CD14-positive monocyte (primary cell): ENCODE measurements around the gene PSEN1. TPM values are rescaled to one million over a fixed set of nuclear protein-coding genes. Genes with fewer than 3 reads are reported as not detected.

Source experiments
- DNase-seq, 3 donors: peaks; one replicate each; pipeline ENCODE4 v3.0.0-alpha.2; 2011 to 2022
- H2AFZ ChIP-seq: 2 replicates; pipeline ENCODE4 v1.6.0; 2012; ENCODE audit warnings: mild to moderate bottlenecking, low read depth, low read length, inconsistent platforms; ENCODE audit not compliant: insufficient read depth, poor library complexity, severe bottlenecking
- H3K27ac ChIP-seq, 2 donors: 1 replicate in 1 of 2; 2 replicates in 1 of 2; pipeline ENCODE4 v1.5.1; 2012 to 2013; ENCODE audit warnings: low read length in 2 of 2, control low read depth in 1 of 2, inconsistent platforms in 1 of 2, low read depth in 1 of 2, mild to moderate bottlenecking in 1 of 2
- H3K27me3 ChIP-seq, 2 donors: one replicate each; pipeline versions ENCODE4 v1.6.0 to v1.6.1; 2011 to 2013; ENCODE audit warnings: low read length in 2 of 2; ENCODE audit not compliant: control insufficient read depth in 2 of 2, insufficient read depth in 2 of 2
- H3K36me3 ChIP-seq, 2 donors: replicated peaks in 1 of 2; 1 replicate in 1 of 2; 2 replicates in 1 of 2; pipeline versions ENCODE4 v1.5.1 to v1.6.1; 2012 to 2013; ENCODE audit warnings: low read length in 2 of 2, control low read depth in 1 of 2, inconsistent platforms in 1 of 2, mild to moderate bottlenecking in 1 of 2; ENCODE audit not compliant: insufficient read depth in 2 of 2, control insufficient read depth in 1 of 2
- H3K4me1 ChIP-seq, 2 donors: 1 replicate in 1 of 2; 2 replicates in 1 of 2; pipeline versions ENCODE4 v1.5.1 to v1.6.1; 2012 to 2013; ENCODE audit warnings: low read length in 2 of 2, control low read depth in 1 of 2, inconsistent platforms in 1 of 2, mild to moderate bottlenecking in 1 of 2, moderate library complexity in 1 of 2; ENCODE audit not compliant: insufficient read depth in 2 of 2, control insufficient read depth in 1 of 2
- H3K4me2 ChIP-seq: replicated peaks from 2 replicates; pipeline ENCODE3; 2012; ENCODE audit warnings: low read length, moderate library complexity, mild to moderate bottlenecking; ENCODE audit not compliant: poor library complexity, severe bottlenecking; ENCODE audit errors: extremely low read depth
- H3K4me3 ChIP-seq, 3 experiments: fragments of 200-600 bp in 1 of 3; sonication (generic) in 1 of 3; replicated peaks in 1 of 3; 1 replicate in 2 of 3; 2 replicates in 1 of 3; pipeline ENCODE4 v1.5.1; 2011 to 2013; ENCODE audit warnings: low read length in 3 of 3, mild to moderate bottlenecking in 3 of 3, control low read depth in 2 of 3, low read depth in 2 of 3, inconsistent platforms in 1 of 3, moderate library complexity in 1 of 3
- H3K79me2 ChIP-seq: 2 replicates; pipeline ENCODE4 v1.6.0; 2012; ENCODE audit warnings: mild to moderate bottlenecking, control low read depth, inconsistent platforms, low read length, moderate library complexity; ENCODE audit not compliant: insufficient read depth
- H3K9ac ChIP-seq: 2 replicates; pipeline ENCODE4 v1.6.0; 2017; ENCODE audit warnings: low read length, mild to moderate bottlenecking; ENCODE audit not compliant: insufficient read depth, poor library complexity, severe bottlenecking
- H3K9me3 ChIP-seq, 2 donors: replicated peaks in 1 of 2; 1 replicate in 1 of 2; 2 replicates in 1 of 2; pipeline versions ENCODE4 v1.5.1 to v1.6.1; 2012 to 2013; ENCODE audit warnings: low read length in 2 of 2, control low read depth in 1 of 2; ENCODE audit not compliant: control insufficient read depth in 1 of 2, insufficient read depth in 1 of 2
- H4K20me1 ChIP-seq: 2 replicates; pipeline ENCODE4 v1.6.0; 2012; ENCODE audit warnings: mild to moderate bottlenecking, low read length, control low read depth, moderate library complexity; ENCODE audit not compliant: insufficient read depth
- H3K27ac Mint-ChIP-seq, 7 donors: one replicate each; pipeline ENCODE4 v1.8.0; 2020; ENCODE audit warnings: mild to moderate bottlenecking in 7 of 7, mixed read lengths in 7 of 7, moderate library complexity in 6 of 7, inconsistent platforms in 2 of 7
- H3K27me3 Mint-ChIP-seq, 3 donors: one replicate each; pipeline ENCODE4 v1.8.0; 2021 to 2022; ENCODE audit warnings: low read depth in 3 of 3, mild to moderate bottlenecking in 3 of 3, mixed read lengths in 3 of 3, moderate library complexity in 3 of 3, inconsistent platforms in 1 of 3
- H3K36me3 Mint-ChIP-seq, 2 donors: one replicate each; pipeline ENCODE4 v1.8.0; 2020; ENCODE audit warnings: mixed read lengths in 2 of 2, inconsistent platforms in 1 of 2, mild to moderate bottlenecking in 1 of 2
- H3K4me1 Mint-ChIP-seq: one replicate; pipeline ENCODE4 v1.8.0; 2020; ENCODE audit warnings: mild to moderate bottlenecking, mixed read lengths
- H3K4me3 Mint-ChIP-seq, 2 donors: one replicate each; pipeline ENCODE4 v1.8.0; 2020; ENCODE audit warnings: mild to moderate bottlenecking in 2 of 2, mixed read lengths in 2 of 2, moderate library complexity in 1 of 2
- H3K9me3 Mint-ChIP-seq, 7 donors: one replicate each; pipeline ENCODE4 v1.8.0; 2020 to 2022; ENCODE audit warnings: mixed read lengths in 7 of 7, mild to moderate bottlenecking in 6 of 7, moderate library complexity in 6 of 7, inconsistent platforms in 2 of 7
- WGBS: methylation state at CpG from one replicate; pipeline ENCODE4 v1.1.5; 2013; ENCODE audit warnings: missing lambda C conversion rate; ENCODE audit not compliant: insufficient coverage; 5-methylcytosine and 5-hydroxymethylcytosine counted together
- intact Hi-C, 2 donors: fragments of 100-400 bp; cut with micrococcal nuclease; formaldehyde crosslinking; loops; one replicate each; pipeline versions ENCODE4 v1.15.0 to v1.15.1; 2023
- polyA plus RNA-seq, 3 donors: library from polyadenylated mRNA; depleted of rRNA in 1 of 3; unstranded in 2 of 3; stranded (reverse) in 1 of 3; fragments of 300-500 nt in 2 of 3; fragments of >200 nt in 1 of 3; fragmentation: Illumina TruSeq in 2 of 3; gene quantifications; 1 replicate in 2 of 3; 2 replicates in 1 of 3; pipeline ENCODE4 v1.2.3, GENCODE V29; 2012 to 2021
- TF ChIP-seq, protein P1 (sequence below): fragments of 200-600 bp; IDR thresholded peaks from one replicate; pipeline ENCODE4 v1.8.0; 2022; ENCODE audit warnings: antibody characterized with exemption, mild to moderate bottlenecking

Gene PSEN1
- polyA plus RNA-seq, 3 donors = 42.4 to 130 (median 85.6) TPM

DNA sequence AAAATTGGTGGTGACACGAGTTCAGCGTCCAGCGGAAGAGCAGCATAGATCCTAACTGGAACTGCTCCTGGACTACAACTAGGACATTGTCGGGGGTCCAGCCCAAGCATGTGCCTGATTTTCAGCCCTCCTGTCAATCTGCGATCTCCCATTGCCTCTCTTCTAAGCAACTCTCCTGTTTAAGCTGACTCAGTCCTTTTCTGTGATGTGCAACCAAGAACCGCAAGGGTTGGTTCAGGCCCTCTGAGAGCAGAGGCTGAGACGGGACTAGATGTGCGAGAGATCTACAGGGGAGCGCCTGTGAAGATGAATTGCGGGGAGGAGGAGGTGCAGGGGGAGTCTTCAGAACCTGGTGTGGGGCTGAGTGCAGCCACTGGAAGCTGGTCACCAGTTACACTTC lies 97.3 kb downstream of the PSEN1 start:
- TF ChIP-seq, protein P1, sequence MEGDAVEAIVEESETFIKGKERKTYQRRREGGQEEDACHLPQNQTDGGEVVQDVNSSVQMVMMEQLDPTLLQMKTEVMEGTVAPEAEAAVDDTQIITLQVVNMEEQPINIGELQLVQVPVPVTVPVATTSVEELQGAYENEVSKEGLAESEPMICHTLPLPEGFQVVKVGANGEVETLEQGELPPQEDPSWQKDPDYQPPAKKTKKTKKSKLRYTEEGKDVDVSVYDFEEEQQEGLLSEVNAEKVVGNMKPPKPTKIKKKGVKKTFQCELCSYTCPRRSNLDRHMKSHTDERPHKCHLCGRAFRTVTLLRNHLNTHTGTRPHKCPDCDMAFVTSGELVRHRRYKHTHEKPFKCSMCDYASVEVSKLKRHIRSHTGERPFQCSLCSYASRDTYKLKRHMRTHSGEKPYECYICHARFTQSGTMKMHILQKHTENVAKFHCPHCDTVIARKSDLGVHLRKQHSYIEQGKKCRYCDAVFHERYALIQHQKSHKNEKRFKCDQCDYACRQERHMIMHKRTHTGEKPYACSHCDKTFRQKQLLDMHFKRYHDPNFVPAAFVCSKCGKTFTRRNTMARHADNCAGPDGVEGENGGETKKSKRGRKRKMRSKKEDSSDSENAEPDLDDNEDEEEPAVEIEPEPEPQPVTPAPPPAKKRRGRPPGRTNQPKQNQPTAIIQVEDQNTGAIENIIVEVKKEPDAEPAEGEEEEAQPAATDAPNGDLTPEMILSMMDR = no peak
- H3K27ac Mint-ChIP-seq = no peak overlapping the region
- Histone ChIP-seq H3K4me2 (no peak overlapping the region), H3K4me1 (peaks cover 15 to 27% of the 10 kb centered on the region in 2 donors), H3K27me3 (peaks cover 33 to 59% of the 10 kb centered on the region in 2 donors), H3K9ac (no peak overlapping the region), H3K36me3 (peaks cover 8 to 9% of the 10 kb centered on the region in 2 donors), H4K20me1 (peaks cover 7% of the 10 kb centered on the region), H3K9me3 (peaks cover 0 to 5% of the 10 kb centered on the region in 2 donors), H3K4me3 (no peak overlapping the region), H3K79me2 (no peaks in the 10 kb centered on the region), H2AFZ (no peak overlapping the region), H3K27ac (no peak overlapping the region)
- no peak overlapping the region for H3K4me3 Mint-ChIP-seq
- peaks cover 16 to 18% of the 10 kb centered on the region in 2 donors for H3K36me3 Mint-ChIP-seq
- intact Hi-C loops = no loop called here
- DNase-seq = no peak
- H3K9me3 Mint-ChIP-seq = peaks cover 0 to 16% (median 7%) of the 10 kb centered on the region in 7 donors
- WGBS = 82% methylated on average over 9 of the region's 10 CpGs
- H3K4me1 Mint-ChIP-seq = peaks cover 20% of the 10 kb centered on the region
- H3K27me3 Mint-ChIP-seq = peaks cover 52 to 70% (median 53%) of the 10 kb centered on the region in 3 donors

DNA sequence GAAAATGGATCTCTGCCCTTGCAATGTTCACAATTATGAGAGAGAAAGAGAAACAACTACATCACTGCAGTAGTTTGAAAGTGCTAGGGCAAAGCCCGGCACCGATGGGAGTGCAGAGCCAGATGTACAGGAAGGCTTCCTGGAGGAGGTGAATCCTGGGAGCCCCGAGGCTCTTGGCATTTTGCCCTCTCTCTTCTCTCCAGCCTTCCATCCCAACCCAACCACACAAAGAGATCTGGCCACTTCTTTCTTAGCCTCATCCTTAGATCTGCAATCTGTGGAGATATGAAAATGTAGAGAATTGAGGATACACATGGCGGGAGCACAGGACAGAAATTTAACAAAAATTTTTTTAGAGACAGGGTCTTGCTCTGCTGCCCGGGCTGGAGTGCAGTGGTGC lies 97.7 kb downstream of the PSEN1 start:
- Mint-ChIP-seq H3K36me3 (peaks cover 12 to 14% of the 10 kb centered on the region in 2 donors), H3K9me3 (peaks cover 0 to 18% (median 7%) of the 10 kb centered on the region in 7 donors), H3K4me1 (peaks cover 25% of the 10 kb centered on the region), H3K4me3 (peak overlapping the region in 1 of 2 donors; percentile 72), H3K27me3 (peaks cover 57 to 74% (median 57%) of the 10 kb centered on the region in 3 donors), H3K27ac (no peak overlapping the region)
- peaks cover 0 to 7% of the 10 kb centered on the region in 2 donors for H3K9me3 ChIP-seq
- peaks cover 15 to 31% of the 10 kb centered on the region in 2 donors for H3K4me1 ChIP-seq
- H3K4me3 ChIP-seq = no peak overlapping the region
- H3K27ac ChIP-seq = no peak overlapping the region
- TF ChIP-seq, protein P1 = no peak
- H3K79me2 ChIP-seq = no peaks in the 10 kb centered on the region
- H3K27me3 ChIP-seq = peaks cover 38 to 64% of the 10 kb centered on the region in 2 donors
- H3K36me3 ChIP-seq = peaks cover 3 to 5% of the 10 kb centered on the region in 2 donors
- intact Hi-C loops = no loop called here
- H3K9ac ChIP-seq = no peak overlapping the region
- H4K20me1 ChIP-seq = peaks cover 7% of the 10 kb centered on the region
- no peak overlapping the region for H3K4me2 ChIP-seq
- no peak for DNase-seq
- 100% methylated on average over 2 of the region's 5 CpGs for WGBS
- no peak overlapping the region for H2AFZ ChIP-seq
